AML-193 (cell line): ENCODE measurements around the gene ATG13.
"Not testable (repeated sequence)": the region's sequence is repeated elsewhere in the genome, so short reads cannot be mapped to it uniquely, and the experiment has no call there.

ENCODE experiments used
- DNase-seq, 2 experiments: peaks; one replicate each; lab custom pipeline; 2025; lab: John Stamatoyannopoulos, UW

Gene ATG13

GRCh38 chr11:46617134-46617971, at the start of gene ATG13, which contains the start of gene HARBI1:
ATG13 (plus strand) TSS chr11:46617553; CDS start chr11:46644292, 26,739 bp downstream.
HARBI1 (minus strand) TSS chr11:46617227; CDS start chr11:46616237, 990 bp downstream.
- peak; percentile 71 to 73 for DNase-seq

GRCh38 chr11:46570790-46571398, 46.5 kb upstream of the ATG13 start:
- DNase-seq: no peak

- no peak for DNase-seq
These were observed 42.7 kb upstream of the ATG13 start for GRCh38 chr11:46574656-46575055.

GRCh38 chr11:46577058-46577457, 40.3 kb upstream of the ATG13 start:
- DNase-seq: no peak

GRCh38 chr11:46582588-46582987, 34.8 kb upstream of the ATG13 start:
- DNase-seq: no peak

- not testable (repeated sequence) for DNase-seq
These were observed 33.8 kb upstream of the ATG13 start for GRCh38 chr11:46583513-46583912.

- no peak for DNase-seq
These were observed 29.2 kb upstream of the ATG13 start for GRCh38 chr11:46588131-46588530.

- DNase-seq: no peak
These were observed 28.4 kb upstream of the ATG13 start for GRCh38 chr11:46588915-46589314.

GRCh38 chr11:46590740-46591605, 26.4 kb upstream of the ATG13 start:
- DNase-seq: no peak

- DNase-seq: peak; percentile 88 to 93
These were observed 23.6 kb upstream of the ATG13 start, which contains the start of gene AMBRA1 for GRCh38 chr11:46593550-46594373. AMBRA1 (minus strand) TSS chr11:46594023; CDS start chr11:46548380, 45,643 bp downstream.

- DNase-seq: no peak
These were observed 23.0 kb upstream of the ATG13 start for GRCh38 chr11:46594374-46594700.

- no peak for DNase-seq
These were observed 22.6 kb upstream of the ATG13 start for GRCh38 chr11:46594785-46595184.

- DNase-seq: no peak
These were observed 20.2 kb upstream of the ATG13 start for GRCh38 chr11:46597155-46597554.

- DNase-seq: no peak
These were observed 19.6 kb upstream of the ATG13 start for GRCh38 chr11:46597609-46598219.

- no peak for DNase-seq
These were observed 17.8 kb upstream of the ATG13 start for GRCh38 chr11:46599340-46600193.

GRCh38 chr11:46600194-46600960, 17.0 kb upstream of the ATG13 start:
- no peak for DNase-seq

- DNase-seq: no peak
These were observed 16.2 kb upstream of the ATG13 start for GRCh38 chr11:46601129-46601528.

- DNase-seq: no peak
These were observed 13.5 kb upstream of the ATG13 start for GRCh38 chr11:46603704-46604308.

GRCh38 chr11:46604796-46605195, 12.6 kb upstream of the ATG13 start:
- DNase-seq: no peak
